B cell (primary cell): Measurements from ENCODE around the gene MYCBP2.

Experiments
- CTCF ChIP-seq: fragments of 200-600 bp; IDR thresholded peaks from one replicate; pipeline ENCODE4 v1.8.0; 2022; ENCODE audit warnings: antibody characterized with exemption, mild to moderate bottlenecking
- EZH2 ChIP-seq: IDR thresholded peaks from 2 replicates; pipeline ENCODE4 v1.6.1; 2012; ENCODE audit warnings: borderline replicate concordance, low read depth, mild to moderate bottlenecking, moderate library complexity, low read length; ENCODE audit not compliant: insufficient read depth, poor library complexity, severe bottlenecking

GRCh38 chr13:77105051-77105450, 221.8 kb downstream of the MYCBP2 start:
- no peak for TF ChIP-seq CTCF
- TF ChIP-seq EZH2, result no peak
